Mesenchymal stem cell (in vitro differentiated cells and primary cell): ENCODE results near the gene LPP.

ENCODE experiments used
- DNase-seq: peaks from one replicate; pipeline ENCODE4 v3.0.0-alpha.2; 2013
- H2AFZ ChIP-seq: one replicate; pipeline ENCODE4 v1.6.1; 2013; ENCODE audit warnings: low read depth, mild to moderate bottlenecking, control low read depth, inconsistent platforms, low read length, moderate library complexity
- H2AK5ac ChIP-seq: 2 replicates; pipeline ENCODE4 v1.6.1; 2013; ENCODE audit warnings: low read length, moderate library complexity, mild to moderate bottlenecking, inconsistent platforms; ENCODE audit not compliant: severe bottlenecking
- H2BK120ac ChIP-seq: one replicate; pipeline ENCODE4 v1.6.1; 2013; ENCODE audit warnings: low read depth, mild to moderate bottlenecking, inconsistent platforms, low read length, moderate library complexity
- H2BK12ac ChIP-seq, 2 experiments: one replicate each; pipeline ENCODE4 v1.6.1; 2013; ENCODE audit warnings: inconsistent platforms in 2 of 2, low read length in 2 of 2, mild to moderate bottlenecking in 2 of 2, moderate library complexity in 2 of 2, control low read depth in 1 of 2
- H2BK15ac ChIP-seq: one replicate; pipeline ENCODE4 v1.6.1; 2013; ENCODE audit warnings: mild to moderate bottlenecking, low read depth, inconsistent platforms; ENCODE audit not compliant: poor library complexity, severe bottlenecking
- H2BK5ac ChIP-seq: 2 replicates; pipeline ENCODE4 v1.6.1; 2013; ENCODE audit warnings: low read depth, mild to moderate bottlenecking, low read length, control low read depth, inconsistent platforms; ENCODE audit not compliant: poor library complexity, severe bottlenecking
- H3K14ac ChIP-seq, 2 experiments: one replicate each; pipeline ENCODE4 v1.6.1; 2013; ENCODE audit warnings: inconsistent platforms in 2 of 2, low read length in 2 of 2, control low read depth in 1 of 2, mild to moderate bottlenecking in 1 of 2, moderate library complexity in 1 of 2
- H3K18ac ChIP-seq, 2 experiments: one replicate each; pipeline ENCODE4 v1.6.1; 2013; ENCODE audit warnings: inconsistent platforms in 2 of 2, low read length in 2 of 2, control low read depth in 1 of 2, low read depth in 1 of 2, mild to moderate bottlenecking in 1 of 2
- H3K23ac ChIP-seq, 2 experiments: one replicate each; pipeline ENCODE4 v1.6.1; 2013; ENCODE audit warnings: inconsistent platforms in 2 of 2, low read length in 2 of 2, mild to moderate bottlenecking in 2 of 2, moderate library complexity in 2 of 2, control low read depth in 1 of 2
- H3K27ac ChIP-seq: 2 replicates; pipeline ENCODE4 v1.5.1; 2013; ENCODE audit warnings: mild to moderate bottlenecking, moderate library complexity, low read length, control low read depth, inconsistent platforms; ENCODE audit not compliant: poor library complexity, severe bottlenecking
- H3K27me3 ChIP-seq, 2 experiments: 2 replicates each; pipeline versions ENCODE4 v1.6.1 to v1.7.0; 2013; ENCODE audit warnings: low read length in 2 of 2, mild to moderate bottlenecking in 2 of 2, moderate library complexity in 2 of 2, control low read depth in 1 of 2, inconsistent platforms in 1 of 2; ENCODE audit not compliant: control insufficient read depth in 1 of 2, insufficient read depth in 1 of 2
- H3K36me3 ChIP-seq, 2 experiments: 2 replicates each; pipeline versions ENCODE4 v1.6.1 to v1.7.0; 2013; ENCODE audit warnings: low read length in 2 of 2, control low read depth in 1 of 2, inconsistent platforms in 1 of 2, low read depth in 1 of 2, mild to moderate bottlenecking in 1 of 2; ENCODE audit not compliant: insufficient read depth in 2 of 2, control insufficient read depth in 1 of 2
- H3K4ac ChIP-seq, 2 experiments: one replicate each; pipeline ENCODE4 v1.6.1; 2013; ENCODE audit warnings: inconsistent platforms in 2 of 2, low read length in 2 of 2, mild to moderate bottlenecking in 2 of 2, moderate library complexity in 2 of 2, control low read depth in 1 of 2, low read depth in 1 of 2
- H3K4me1 ChIP-seq: 2 replicates; pipeline ENCODE4 v1.6.1; 2013; ENCODE audit warnings: low read depth, low read length, control low read depth; ENCODE audit not compliant: control insufficient read depth, insufficient read depth
- H3K4me2 ChIP-seq: 2 replicates; pipeline ENCODE4 v1.6.1; 2013; ENCODE audit warnings: low read length, mild to moderate bottlenecking, inconsistent platforms; ENCODE audit not compliant: poor library complexity, severe bottlenecking
- H3K4me3 ChIP-seq, 2 experiments: 2 replicates each; pipeline versions ENCODE4 v1.5.1 to v1.7.0; 2013; ENCODE audit warnings: low read length in 2 of 2, mild to moderate bottlenecking in 2 of 2, control low read depth in 1 of 2, low read depth in 1 of 2; ENCODE audit not compliant: insufficient read depth in 1 of 2
- H3K79me1 ChIP-seq: replicated peaks from 2 replicates; pipeline ENCODE4 v1.6.1; 2013; ENCODE audit warnings: mild to moderate bottlenecking, control low read depth, low read length, inconsistent platforms; ENCODE audit not compliant: poor library complexity, severe bottlenecking
- H3K9ac ChIP-seq: 2 replicates; pipeline ENCODE4 v1.7.0; 2013; ENCODE audit warnings: mild to moderate bottlenecking, low read length, moderate library complexity
- H3K9me3 ChIP-seq: 2 replicates; pipeline ENCODE4 v1.7.0; 2013; ENCODE audit warnings: mild to moderate bottlenecking, low read length; ENCODE audit not compliant: control insufficient read depth
- H4K8ac ChIP-seq: one replicate; pipeline ENCODE4 v1.6.1; 2013; ENCODE audit warnings: inconsistent platforms, mild to moderate bottlenecking, low read length, moderate library complexity
- H4K91ac ChIP-seq: one replicate; pipeline ENCODE4 v1.6.1; 2013; ENCODE audit warnings: mild to moderate bottlenecking, low read length, inconsistent platforms
- WGBS: methylation state at CpG from one replicate; pipeline ENCODE4 v1.1.7; 2013; ENCODE audit warnings: mixed read lengths; 5-methylcytosine and 5-hydroxymethylcytosine counted together

The LPP gene

GRCh38 chr3:188905547-188905946 is 751.6 kb downstream of the LPP start:
- no peaks in the 10 kb centered on the region for H3K9me3 ChIP-seq
- H3K9ac ChIP-seq: no peak overlapping the region
- H3K79me1 ChIP-seq: no peaks in the 10 kb centered on the region
- H4K91ac ChIP-seq: no peak overlapping the region
- no peak overlapping the region for H3K14ac ChIP-seq
- H3K18ac ChIP-seq: no peak overlapping the region
- H3K27me3 ChIP-seq: no peaks in the 10 kb centered on the region
- no peaks in the 10 kb centered on the region for H3K4me1 ChIP-seq
- no peak overlapping the region for H2AK5ac ChIP-seq
- H2BK5ac ChIP-seq: no peak overlapping the region
- H2AFZ ChIP-seq: no peak overlapping the region
- H4K8ac ChIP-seq: no peak overlapping the region
- H2BK120ac ChIP-seq: no peak overlapping the region
- no peak overlapping the region for H2BK15ac ChIP-seq
- H3K23ac ChIP-seq: no peak overlapping the region
- no peak overlapping the region for H2BK12ac ChIP-seq
- H3K4me2 ChIP-seq: no peak overlapping the region
- no peak overlapping the region for H3K27ac ChIP-seq
- no peak overlapping the region for H3K4ac ChIP-seq
- WGBS: 100% methylated on average over 2 of the region's 2 CpGs
- no peak for DNase-seq
- H3K4me3 ChIP-seq: no peak overlapping the region
- H3K36me3 ChIP-seq: peaks cover 0 to 6% of the 10 kb centered on the region in 2 experiments

GRCh38 chr3:188906236-188906635 is 752.3 kb downstream of the LPP start:
- no peak overlapping the region for H4K91ac ChIP-seq
- no peaks in the 10 kb centered on the region for H3K9me3 ChIP-seq
- WGBS: 96% methylated on average over 4 of the region's 7 CpGs
- H2BK5ac ChIP-seq: no peak overlapping the region
- H2BK120ac ChIP-seq: no peak overlapping the region
- H3K18ac ChIP-seq: no peak overlapping the region
- peak overlapping the region; percentile 35 for H4K8ac ChIP-seq
- H2BK15ac ChIP-seq: no peak overlapping the region
- H3K27ac ChIP-seq: no peak overlapping the region
- no peak overlapping the region for H2AK5ac ChIP-seq
- H3K4ac ChIP-seq: no peak overlapping the region
- no peak overlapping the region for H3K14ac ChIP-seq
- H2AFZ ChIP-seq: no peak overlapping the region
- peak overlapping the region in 1 of 2 experiments; percentile 73 for H2BK12ac ChIP-seq
- no peak for DNase-seq
- H3K4me1 ChIP-seq: no peaks in the 10 kb centered on the region
- H3K36me3 ChIP-seq: peaks cover 0 to 6% of the 10 kb centered on the region in 2 experiments
- H3K79me1 ChIP-seq: no peaks in the 10 kb centered on the region
- H3K4me3 ChIP-seq: no peak overlapping the region
- no peaks in the 10 kb centered on the region for H3K27me3 ChIP-seq
- no peak overlapping the region for H3K4me2 ChIP-seq
- H3K9ac ChIP-seq: no peak overlapping the region
- H3K23ac ChIP-seq: no peak overlapping the region

GRCh38 chr3:188908002-188908850 is 754.3 kb downstream of the LPP start:
- Histone ChIP-seq H2BK5ac (no peak overlapping the region), H2BK15ac (no peak overlapping the region), H3K14ac (no peak overlapping the region), H2AK5ac (no peak overlapping the region), H3K9ac (no peak overlapping the region), H3K4ac (no peak overlapping the region), H3K4me3 (no peak overlapping the region), H3K4me1 (no peaks in the 10 kb centered on the region), H3K4me2 (no peak overlapping the region), H3K79me1 (no peaks in the 10 kb centered on the region), H2BK12ac (no peak overlapping the region), H3K18ac (no peak overlapping the region), H3K23ac (no peak overlapping the region), H2BK120ac (no peak overlapping the region), H4K91ac (no peak overlapping the region), H3K27me3 (no peaks in the 10 kb centered on the region), H3K9me3 (no peaks in the 10 kb centered on the region), H4K8ac (no peak overlapping the region), H3K36me3 (peaks cover 0 to 6% of the 10 kb centered on the region in 2 experiments), H3K27ac (no peak overlapping the region), H2AFZ (no peak overlapping the region)
- WGBS: 97% methylated on average over 4 of the region's 5 CpGs
- no peak for DNase-seq

GRCh38 chr3:188911026-188911850 is 757.3 kb downstream of the LPP start:
- peak; percentile 80 for DNase-seq
- H3K36me3 ChIP-seq: peaks cover 0 to 2% of the 10 kb centered on the region in 2 experiments

More at GRCh38 chr3:188911026-188911850, 757.3 kb downstream of the LPP start:
- H3K18ac ChIP-seq: no peak overlapping the region
- H3K23ac ChIP-seq: no peak overlapping the region
- no peak overlapping the region for H3K14ac ChIP-seq
- H3K27ac ChIP-seq: no peak overlapping the region
- no peak overlapping the region for H3K9ac ChIP-seq
- H3K27me3 ChIP-seq: no peaks in the 10 kb centered on the region
- H3K4me2 ChIP-seq: no peak overlapping the region
- WGBS: 30% methylated on average over 7 of the region's 8 CpGs
- no peak overlapping the region for H2BK15ac ChIP-seq
- no peak overlapping the region for H2AFZ ChIP-seq
- H3K79me1 ChIP-seq: no peaks in the 10 kb centered on the region
- no peaks in the 10 kb centered on the region for H3K4me1 ChIP-seq
- H2BK12ac ChIP-seq: no peak overlapping the region
- H2AK5ac ChIP-seq: no peak overlapping the region
- H3K9me3 ChIP-seq: no peaks in the 10 kb centered on the region
- H4K91ac ChIP-seq: no peak overlapping the region
- H3K4me3 ChIP-seq: no peak overlapping the region
- no peak overlapping the region for H2BK120ac ChIP-seq
- no peak overlapping the region for H3K4ac ChIP-seq
- H4K8ac ChIP-seq: no peak overlapping the region
- H2BK5ac ChIP-seq: no peak overlapping the region
